OCI-LY7 (cell line): ENCODE data around the gene BEND7. TPM values are rescaled to one million over a fixed set of nuclear protein-coding genes. Genes with fewer than 3 reads are reported as not detected.
"Not testable (repeated sequence)": the region's sequence is repeated elsewhere in the genome, so short reads cannot be mapped to it uniquely, and the experiment has no call there.

Experiments
- BruUV-seq: library from RNA; stranded (reverse); fragments of 400-500 nt; replicated peaks from 2 replicates; lab custom pipeline; 2021; lab: Mats Ljungman, UMichigan
- CTCF ChIA-PET: fragments of 300-600 bp; sonication (Branson Sonifier 250); formaldehyde crosslinking; loops from one replicate; lab custom pipeline; 2022; ENCODE audit warnings: antibody characterized with exemption; ENCODE audit not compliant: unreplicated experiment; lab: Charles Lee
- POLR2A ChIA-PET: fragments of 300-600 bp; sonication (Branson Sonifier 250); formaldehyde crosslinking; loops from one replicate; lab custom pipeline; 2022; ENCODE audit warnings: antibody characterized with exemption; lab: Charles Lee
- DNase-seq: peaks from one replicate; pipeline ENCODE4 v3.0.0-alpha.2; 2015; ENCODE audit warnings: low spot score
- H2AFZ ChIP-seq: fragments of 200-600 bp; sonication (generic), shearing (Covaris generic); 2 replicates; pipeline ENCODE4 v1.6.1; 2014; ENCODE audit warnings: mild to moderate bottlenecking, antibody characterized with exemption, low read length, moderate library complexity
- H3K27ac ChIP-seq: fragments of 200-600 bp; sonication (generic); 2 replicates; pipeline ENCODE4 v1.5.1; 2014; ENCODE audit warnings: mixed run types, low read depth, mild to moderate bottlenecking, moderate library complexity, low read length, inconsistent platforms; ENCODE audit not compliant: poor library complexity, severe bottlenecking
- H3K36me3 ChIP-seq: fragments of 200-600 bp; sonication (generic); 2 replicates; pipeline ENCODE4 v1.6.1; 2014; ENCODE audit warnings: mild to moderate bottlenecking, antibody characterized with exemption, low read length, moderate library complexity, mixed read lengths; ENCODE audit not compliant: insufficient read depth
- H3K4me1 ChIP-seq: fragments of 200-600 bp; sonication (generic); 2 replicates; pipeline ENCODE4 v1.5.1; 2014; ENCODE audit warnings: mild to moderate bottlenecking, low read length; ENCODE audit not compliant: insufficient read depth, poor library complexity, severe bottlenecking
- H3K4me2 ChIP-seq: fragments of 200-600 bp; sonication (generic); 2 replicates; pipeline ENCODE4 v1.6.1; 2014; ENCODE audit warnings: mild to moderate bottlenecking, low read length
- H3K4me3 ChIP-seq: fragments of 200-600 bp; sonication (generic); 2 replicates; pipeline ENCODE4 v1.5.1; 2014; ENCODE audit warnings: mild to moderate bottlenecking, low read depth, low read length; ENCODE audit not compliant: poor library complexity, severe bottlenecking
- H3K79me2 ChIP-seq: fragments of 200-600 bp; sonication (generic); 2 replicates; pipeline ENCODE4 v1.6.1; 2016; ENCODE audit warnings: low read depth, mild to moderate bottlenecking, low read length, moderate library complexity, mixed read lengths; ENCODE audit not compliant: insufficient read depth
- H3K9me2 ChIP-seq: fragments of 200-600 bp; sonication (generic); 2 replicates; pipeline ENCODE4 v1.6.1; 2016; ENCODE audit warnings: mild to moderate bottlenecking, low read length, mixed read lengths; ENCODE audit not compliant: insufficient read depth
- H3K9me3 ChIP-seq: fragments of 200-600 bp; sonication (generic); 2 replicates; pipeline ENCODE4 v1.6.1; 2014; ENCODE audit warnings: mild to moderate bottlenecking, mixed run types, low read length, mixed read lengths
- H4K20me1 ChIP-seq: fragments of 200-600 bp; sonication (generic); 2 replicates; pipeline ENCODE4 v1.6.1; 2014; ENCODE audit warnings: mild to moderate bottlenecking, antibody characterized with exemption, low read length, moderate library complexity, mixed read lengths; ENCODE audit not compliant: insufficient read depth
- CTCF ChIP-seq: fragments of 200-600 bp; sonication (generic); conservative IDR thresholded peaks from 2 replicates; pipeline ENCODE4 v1.5.1; 2014; ENCODE audit warnings: mild to moderate bottlenecking, antibody characterized with exemption, low read length, moderate library complexity, mixed read lengths
- EZH2phosphoT487 ChIP-seq: fragments of 200-600 bp; sonication (generic); IDR thresholded peaks from 2 replicates; pipeline ENCODE4 v1.6.1; 2018; ENCODE audit warnings: low read depth, borderline replicate concordance, mild to moderate bottlenecking, mixed run types, antibody characterized with exemption, low read length, moderate library complexity, mixed read lengths
- intact Hi-C: fragments of 100-400 bp; cut with micrococcal nuclease; formaldehyde crosslinking; loops from one replicate; pipeline ENCODE4 v1.10.0; 2022; ENCODE audit not compliant: unreplicated experiment
- total RNA-seq, 2 experiments: library from RNA; depleted of rRNA in 1 of 2; stranded (reverse); fragments of >200 nt in 1 of 2; shearing (Covaris generic) in 1 of 2; gene quantifications; 2 replicates each; pipeline ENCODE4 v1.2.3, GENCODE V29; 2014 to 2022

Gene BEND7
- total RNA-seq, 2 experiments from 2014 or later, result not detected

- CTCF ChIA-PET, result interaction anchor here (0.9 kb wide), 1 partner anchor 38 kb away, joined by 3 read pairs; no protein-coding TSS in a partner anchor
- intact Hi-C loops, result no loop called here
- Histone ChIP-seq H3K4me1 (no peaks in the 10 kb centered on the region), H3K36me3 (no peaks in the 10 kb centered on the region), H3K9me2 (no peaks in the 10 kb centered on the region), H3K9me3 (no peaks in the 10 kb centered on the region), H3K4me2 (no peak overlapping the region), H2AFZ (no peak overlapping the region), H3K79me2 (no peaks in the 10 kb centered on the region), H3K27ac (no peak overlapping the region), H4K20me1 (no peaks in the 10 kb centered on the region), H3K4me3 (no peak overlapping the region)
- no TSS peak for BruUV-seq
- DNase-seq, result no peak
- TF ChIP-seq CTCF (no peak), EZH2phosphoT487 (no peak)
- POLR2A ChIA-PET, result interaction anchor here (0.6 to 1.9 kb wide), 2 partner anchors 9 to 69 kb away, joined by 4 to 7 read pairs; no protein-coding TSS in a partner anchor
Observed at GRCh38 chr10:13542533-13542932, 13.7 kb upstream of the BEND7 start.

- H3K4me3 ChIP-seq, H4K20me1 ChIP-seq, H3K27ac ChIP-seq, H3K4me2 ChIP-seq, H3K36me3 ChIP-seq, CTCF ChIA-PET, DNase-seq, H3K79me2 ChIP-seq, H2AFZ ChIP-seq, BruUV-seq, H3K9me2 ChIP-seq, H3K4me1 ChIP-seq, H3K9me3 ChIP-seq: not testable (repeated sequence)
- POLR2A ChIA-PET, result interaction anchor here (0.6 to 1.0 kb wide), 3 partner anchors 188 to 547 kb away, joined by 3 to 4 read pairs (median 3); no protein-coding TSS in a partner anchor
- intact Hi-C loops, result loop anchor here (2.0 kb wide), 1 partner anchor 165 kb away; no protein-coding TSS in a partner anchor
Observed at GRCh38 chr10:13537985-13538384, 9.2 kb upstream of the BEND7 start.

- ChIA-PET CTCF (no interaction called here), POLR2A (interaction anchor here (0.6 to 1.0 kb wide), 4 partner anchors 25 to 1991 kb away, joined by 3 to 5 read pairs (median 4); no protein-coding TSS in a partner anchor)
- Histone ChIP-seq H3K79me2 (no peaks in the 10 kb centered on the region), H3K4me2 (no peak overlapping the region), H3K4me3 (no peak overlapping the region), H3K36me3 (no peaks in the 10 kb centered on the region), H3K27ac (no peak overlapping the region), H3K9me3 (no peaks in the 10 kb centered on the region), H4K20me1 (no peaks in the 10 kb centered on the region), H3K4me1 (no peaks in the 10 kb centered on the region), H2AFZ (no peak overlapping the region), H3K9me2 (no peaks in the 10 kb centered on the region)
- intact Hi-C loops, result loop anchor here (2.0 kb wide), 1 partner anchor 164 kb away; no protein-coding TSS in a partner anchor
- BruUV-seq, result no TSS peak
- peak; percentile 43 for DNase-seq
- TF ChIP-seq EZH2phosphoT487, result no peak
- peak; percentile 71 for TF ChIP-seq CTCF
Observed at GRCh38 chr10:13536674-13537366, 8.0 kb upstream of the BEND7 start.
